ENCODE results near the gene ARHGEF11. TPM values are rescaled to one million over a fixed set of nuclear protein-coding genes. Genes with fewer than 3 reads are reported as not detected.

Gene ARHGEF11
- total and polyA plus RNA-seq, 2 donors (not counting 1 experiment from before 2014, with no cell fraction given): 1.0 to 4.6 TPM

DNA sequence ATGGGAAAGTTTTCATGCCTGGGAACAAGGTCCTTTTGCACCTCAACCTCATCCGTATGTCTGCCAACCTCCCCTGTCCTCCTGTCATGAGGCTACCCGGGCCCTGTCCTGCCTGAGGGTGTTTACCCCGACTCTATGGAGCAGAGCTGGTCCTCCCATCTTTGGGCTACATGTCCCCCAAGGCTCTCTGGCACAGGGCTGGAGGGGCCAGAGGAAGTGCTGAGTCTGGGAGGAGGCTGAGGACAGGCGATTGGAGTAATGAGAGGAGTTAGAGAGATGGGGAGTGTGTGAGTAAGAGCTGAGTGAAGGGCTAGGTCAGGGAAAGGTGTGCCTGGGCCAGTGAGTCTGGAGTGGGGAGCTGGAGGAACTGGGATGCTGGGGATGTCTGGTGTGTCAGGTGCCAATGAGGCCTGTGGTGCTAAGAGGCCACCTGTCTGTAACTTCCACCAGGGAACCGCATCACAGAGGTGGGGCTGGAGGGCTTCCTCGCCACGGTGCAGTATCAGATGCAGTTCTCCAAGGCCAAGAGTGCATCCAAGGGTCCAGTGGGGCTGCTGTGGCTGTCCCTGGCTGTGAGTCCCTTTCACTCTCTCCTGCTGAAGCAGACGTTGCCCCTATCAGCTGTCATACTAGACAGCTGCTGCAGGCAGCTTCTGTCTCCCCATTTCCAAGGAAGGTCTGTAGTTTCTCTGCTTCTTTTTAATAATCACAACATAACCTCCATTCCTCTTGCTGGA lies 113.4 kb downstream of the ARHGEF11 start:
- no peak overlapping the region for H3K9ac ChIP-seq (ENCODE audit: low read length)
- no peak for DNase-seq
- intact Hi-C loops (cut with micrococcal nuclease): no loop called here
- Mint-ChIP-seq H3K4me3 (no peak overlapping the region), H3K27ac (no peak overlapping the region), H3K4me1 (peaks cover 6% of the 10 kb centered on the region), H3K9me3 (ENCODE audit: insufficient read depth) (no peaks in the 10 kb centered on the region), H3K27me3 (peaks cover 64% of the 10 kb centered on the region)
- H3K36me3 ChIP-seq (replicated peaks in 1 of 2; ENCODE audit: control extremely low read depth in 1 of 2, control insufficient read depth in 1 of 2, extremely low read depth in 1 of 2, insufficient read depth in 2 of 2, low read length in 1 of 2): no peaks in the 10 kb centered on the region
- ATAC-seq (ENCODE audit: low read depth): no peak
- ChIA-PET CTCF (no interaction called here), POLR2A (no interaction called here)
- no peak overlapping the region for H2AFZ ChIP-seq (ENCODE audit: insufficient read depth, low read depth, low read length, poor library complexity, severe bottlenecking)
- no peaks in the 10 kb centered on the region for H4K20me1 ChIP-seq (ENCODE audit: control insufficient read depth, insufficient read depth, low read length, poor library complexity, severe bottlenecking)
- H3K9me3 ChIP-seq (ENCODE audit: control extremely low read depth in 1 of 3, control insufficient read depth in 2 of 3, insufficient read depth in 1 of 3, low read length in 2 of 3): no peaks in the 10 kb centered on the region
- peaks cover 0 to 32% (median 7%) of the 10 kb centered on the region in 4 experiments for H3K27me3 ChIP-seq (replicated peaks in 1 of 4; ENCODE audit: control extremely low read depth in 1 of 4, control insufficient read depth in 3 of 4, insufficient read depth in 4 of 4, low read length in 3 of 4)
- TF ChIP-seq, protein P1, sequence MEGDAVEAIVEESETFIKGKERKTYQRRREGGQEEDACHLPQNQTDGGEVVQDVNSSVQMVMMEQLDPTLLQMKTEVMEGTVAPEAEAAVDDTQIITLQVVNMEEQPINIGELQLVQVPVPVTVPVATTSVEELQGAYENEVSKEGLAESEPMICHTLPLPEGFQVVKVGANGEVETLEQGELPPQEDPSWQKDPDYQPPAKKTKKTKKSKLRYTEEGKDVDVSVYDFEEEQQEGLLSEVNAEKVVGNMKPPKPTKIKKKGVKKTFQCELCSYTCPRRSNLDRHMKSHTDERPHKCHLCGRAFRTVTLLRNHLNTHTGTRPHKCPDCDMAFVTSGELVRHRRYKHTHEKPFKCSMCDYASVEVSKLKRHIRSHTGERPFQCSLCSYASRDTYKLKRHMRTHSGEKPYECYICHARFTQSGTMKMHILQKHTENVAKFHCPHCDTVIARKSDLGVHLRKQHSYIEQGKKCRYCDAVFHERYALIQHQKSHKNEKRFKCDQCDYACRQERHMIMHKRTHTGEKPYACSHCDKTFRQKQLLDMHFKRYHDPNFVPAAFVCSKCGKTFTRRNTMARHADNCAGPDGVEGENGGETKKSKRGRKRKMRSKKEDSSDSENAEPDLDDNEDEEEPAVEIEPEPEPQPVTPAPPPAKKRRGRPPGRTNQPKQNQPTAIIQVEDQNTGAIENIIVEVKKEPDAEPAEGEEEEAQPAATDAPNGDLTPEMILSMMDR (IDR thresholded peaks at IDR 0.05): no peak
- no peak for TF ChIP-seq EZH2 (IDR thresholded peaks at IDR 0.05; ENCODE audit: borderline replicate concordance, insufficient read depth, low read depth, low read length, poor library complexity, severe bottlenecking)
- no peaks in the 10 kb centered on the region for H3K79me2 ChIP-seq (ENCODE audit: control insufficient read depth, insufficient read depth, low read length)
- H3K27ac ChIP-seq (ENCODE audit: low read length in 2 of 2): no peak overlapping the region
- H3K4me2 ChIP-seq (replicated peaks; ENCODE audit: low read depth, low read length, poor library complexity, severe bottlenecking): no peak overlapping the region
- no peak overlapping the region for H3K4me3 ChIP-seq (ENCODE audit: control extremely low read depth in 1 of 5, extremely low read depth in 1 of 5, insufficient read depth in 1 of 5, low read depth in 2 of 5, low read length in 4 of 5)
- WGBS (ENCODE audit: insufficient coverage): 78% methylated on average over 8 of the region's 8 CpGs
- peaks cover 8% of the 10 kb centered on the region in 2 donors for H3K4me1 ChIP-seq (ENCODE audit: control insufficient read depth in 2 of 2, insufficient read depth in 2 of 2, low read length in 2 of 2)

DNA sequence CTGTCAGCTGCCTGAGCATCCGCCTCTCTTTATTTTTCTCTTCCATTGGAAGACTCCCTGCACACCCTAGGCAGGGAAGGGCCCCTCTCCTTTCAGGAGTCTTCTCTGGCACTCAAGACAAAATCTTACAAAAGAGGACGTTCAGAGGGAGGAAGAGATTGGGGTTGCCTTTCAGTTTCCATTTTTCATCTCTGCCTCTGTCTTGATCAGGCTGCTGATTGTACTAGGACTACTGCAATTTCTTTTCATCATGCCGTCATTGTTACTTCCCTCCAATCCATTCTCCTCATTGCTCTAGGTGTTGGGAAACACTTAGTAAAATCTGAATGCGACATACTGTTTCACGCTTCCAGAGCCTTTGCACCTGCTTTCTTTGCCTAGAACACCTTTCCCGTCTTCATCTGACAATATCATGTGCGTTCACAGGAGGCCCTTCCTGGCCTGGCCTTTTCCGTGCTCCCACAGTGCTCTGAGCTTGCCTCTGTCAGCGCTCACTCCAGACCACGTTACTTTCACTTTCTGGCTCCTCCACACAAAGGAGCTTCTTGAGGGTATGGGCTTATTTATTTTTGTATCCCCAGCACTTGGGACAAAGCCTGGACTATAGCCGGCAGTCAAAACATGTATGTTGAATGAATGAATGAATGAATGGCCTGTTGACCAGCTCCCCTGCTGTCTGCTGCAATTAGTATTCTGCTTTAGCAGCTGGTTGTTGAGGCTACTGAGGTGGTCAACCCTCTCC lies 114.2 kb downstream of the ARHGEF11 start:
- H3K27me3 ChIP-seq (replicated peaks in 1 of 4; ENCODE audit: control extremely low read depth in 1 of 4, control insufficient read depth in 3 of 4, insufficient read depth in 4 of 4, low read length in 3 of 4): peaks cover 0 to 38% (median 8%) of the 10 kb centered on the region in 4 experiments
- peaks cover 8% of the 10 kb centered on the region in 2 donors for H3K4me1 ChIP-seq (ENCODE audit: control insufficient read depth in 2 of 2, insufficient read depth in 2 of 2, low read length in 2 of 2)
- Mint-ChIP-seq H3K4me1 (peaks cover 8% of the 10 kb centered on the region), H3K9me3 (ENCODE audit: insufficient read depth) (no peaks in the 10 kb centered on the region), H3K27me3 (peaks cover 70% of the 10 kb centered on the region), H3K4me3 (no peak overlapping the region), H3K27ac (no peak overlapping the region)
- H3K9me3 ChIP-seq (ENCODE audit: control extremely low read depth in 1 of 3, control insufficient read depth in 2 of 3, insufficient read depth in 1 of 3, low read length in 2 of 3): no peaks in the 10 kb centered on the region
- no peaks in the 10 kb centered on the region for H3K36me3 ChIP-seq (replicated peaks in 1 of 2; ENCODE audit: control extremely low read depth in 1 of 2, control insufficient read depth in 1 of 2, extremely low read depth in 1 of 2, insufficient read depth in 2 of 2, low read length in 1 of 2)
- H3K9ac ChIP-seq (ENCODE audit: low read length): no peak overlapping the region
- TF ChIP-seq EZH2 (IDR thresholded peaks at IDR 0.05; ENCODE audit: borderline replicate concordance, insufficient read depth, low read depth, low read length, poor library complexity, severe bottlenecking): no peak
- TF ChIP-seq, protein P1 (IDR thresholded peaks at IDR 0.05): no peak
- CTCF ChIA-PET: no interaction called here
- H3K4me3 ChIP-seq (ENCODE audit: control extremely low read depth in 1 of 5, extremely low read depth in 1 of 5, insufficient read depth in 1 of 5, low read depth in 2 of 5, low read length in 4 of 5): no peak overlapping the region
- ATAC-seq (ENCODE audit: low read depth): no peak
- POLR2A ChIA-PET: interaction anchor here (0.7 kb wide), 1 partner anchor 14 kb away, joined by 5 read pairs; no protein-coding TSS in a partner anchor
- intact Hi-C loops (cut with micrococcal nuclease): no loop called here
- H3K4me2 ChIP-seq (replicated peaks; ENCODE audit: low read depth, low read length, poor library complexity, severe bottlenecking): no peak overlapping the region
- H2AFZ ChIP-seq (ENCODE audit: insufficient read depth, low read depth, low read length, poor library complexity, severe bottlenecking): no peak overlapping the region
- 76% methylated on average over 7 of the region's 11 CpGs for WGBS (ENCODE audit: insufficient coverage)
- no peak for DNase-seq
- no peak overlapping the region for H3K27ac ChIP-seq (ENCODE audit: low read length in 2 of 2)
- no peaks in the 10 kb centered on the region for H3K79me2 ChIP-seq (ENCODE audit: control insufficient read depth, insufficient read depth, low read length)
- no peaks in the 10 kb centered on the region for H4K20me1 ChIP-seq (ENCODE audit: control insufficient read depth, insufficient read depth, low read length, poor library complexity, severe bottlenecking)

All from B cell (primary cell).